A549 (cell line): Measurements from ENCODE around the gene HTR6. TPM values are rescaled to one million over a fixed set of nuclear protein-coding genes. Genes with fewer than 3 reads are reported as not detected.
"Not testable (repeated sequence)": the region's sequence is repeated elsewhere in the genome, so short reads cannot be mapped to it uniquely, and the experiment has no call there.

Source experiments
- ATAC-seq, 2 experiments: fragments of 200-7000 bp in 1 of 2; fragments of >200 bp in 1 of 2; cut with Nextera tagmentation in 1 of 2; cut with Tn5 transposase in 1 of 2; 3 replicates each; pipeline versions ENCODE4 v1.8.0 to v1.9.1; 2018 to 2020; ENCODE audit warnings: mild to moderate bottlenecking in 1 of 2, moderate library complexity in 1 of 2
- CTCF ChIA-PET: fragments of 300-600 bp; sonication (Branson Sonifier 250); formaldehyde crosslinking; extraction: SDS; loops from one replicate; lab custom pipeline; 2021; ENCODE audit warnings: antibody characterized with exemption, inconsistent platforms; lab: Yijun Ruan, JAX
- POLR2A ChIA-PET: fragments of 350-600 bp; formaldehyde crosslinking; extraction: SDS; loops from one replicate; lab custom pipeline; 2021; ENCODE audit warnings: antibody characterized with exemption, inconsistent platforms; lab: Yijun Ruan, JAX
- DNase-seq, 2 experiments: peaks; one replicate each; pipeline versions ENCODE4 v3.0.0 to v3.0.0-alpha.2; 2011 to 2016; ENCODE audit warnings: low read depth in 1 of 2, low spot score in 1 of 2
- FAIRE-seq: peaks from 2 replicates; lab custom pipeline; 2011; peaks lifted over from hg19 to GRCh38; lab: Jason Lieb, UNC
- H3K27ac ChIP-seq, 2 experiments: fragments of >200 bp; sonication (Bioruptor Twin); formaldehyde crosslinking; 3 replicates each; pipeline ENCODE4 v1.5.1; 2016 to 2017
- H3K4me1 ChIP-seq: fragments of >200 bp; sonication (Bioruptor Twin); formaldehyde crosslinking; 3 replicates; pipeline ENCODE4 v1.6.1; 2016
- H3K4me2 ChIP-seq: fragments of >200 bp; sonication (Bioruptor Twin); formaldehyde crosslinking; 3 replicates; pipeline ENCODE4 v1.6.1; 2016
- H3K4me3 ChIP-seq: fragments of >200 bp; sonication (Bioruptor Twin); formaldehyde crosslinking; 3 replicates; pipeline ENCODE4 v1.5.1; 2016
- H3K9me3 ChIP-seq: fragments of >200 bp; sonication (Bioruptor Twin); formaldehyde crosslinking; 3 replicates; pipeline ENCODE4 v1.6.1; 2016
- BCL3 ChIP-seq: fragments of >200 bp; sonication (Bioruptor Twin); formaldehyde crosslinking; IDR thresholded peaks from 3 replicates; pipeline ENCODE4 v1.6.1; 2016
- ELK1 ChIP-seq: fragments of 150-350 bp; IDR thresholded peaks from 2 replicates; pipeline ENCODE4 v1.6.1; 2014; ENCODE audit warnings: low read depth, mild to moderate bottlenecking, low read length
- EP300 ChIP-seq, 2 experiments: fragments of >200 bp; sonication (Bioruptor Twin); formaldehyde crosslinking; IDR thresholded peaks; 2 replicates in 1 of 2; 3 replicates in 1 of 2; pipeline ENCODE4 v1.6.1; 2016 to 2017
- FOSB ChIP-seq: fragments of 250-450 bp; sonication (Bioruptor Pico); IDR thresholded peaks from 2 replicates; pipeline ENCODE4 v1.5.0; 2020; ENCODE audit warnings: mild to moderate bottlenecking, moderate library complexity
- FOSL2 ChIP-seq, 2 experiments: fragments of 450-650 bp in 1 of 2; fragments of >200 bp in 1 of 2; sonication (Bioruptor Twin) in 1 of 2; formaldehyde crosslinking; IDR thresholded peaks; 2 replicates each; pipeline versions ENCODE4 v1.5.0 to v1.6.1; 2016 to 2020; ENCODE audit warnings: mild to moderate bottlenecking in 1 of 2, moderate library complexity in 1 of 2
- FOXS1 ChIP-seq: fragments of 250-450 bp; sonication (Bioruptor Pico); IDR thresholded peaks from 2 replicates; pipeline ENCODE4 v1.5.0; 2020; ENCODE audit warnings: mild to moderate bottlenecking, moderate library complexity
- HMGXB4 ChIP-seq: fragments of 250-450 bp; sonication (Bioruptor Pico); IDR thresholded peaks from 2 replicates; pipeline ENCODE4 v1.5.0; 2021; ENCODE audit warnings: mild to moderate bottlenecking, moderate library complexity, borderline replicate concordance
- HOXA7 ChIP-seq: fragments of 250-450 bp; sonication (Bioruptor Pico); IDR thresholded peaks from 2 replicates; pipeline ENCODE4 v1.5.0; 2020; ENCODE audit warnings: mild to moderate bottlenecking, moderate library complexity
- JUNB ChIP-seq: fragments of >200 bp; sonication (Bioruptor Twin); formaldehyde crosslinking; IDR thresholded peaks from 2 replicates; pipeline ENCODE4 v1.6.1; 2016
- KDM1A ChIP-seq: fragments of 200-600 bp; sonication (generic); IDR thresholded peaks from 2 replicates; pipeline ENCODE4 v1.6.1; 2016; ENCODE audit warnings: low read depth, mild to moderate bottlenecking
- RCOR1 ChIP-seq: fragments of 150-350 bp; IDR thresholded peaks from 2 replicates; pipeline ENCODE4 v1.6.1; 2014; ENCODE audit warnings: antibody characterized with exemption, low read length, low read depth
- REST ChIP-seq: fragments of 200-600 bp; sonication (generic); IDR thresholded peaks from 2 replicates; pipeline ENCODE4 v1.6.1; 2016; ENCODE audit warnings: antibody characterized with exemption, mild to moderate bottlenecking, moderate library complexity
- TP53 ChIP-seq: fragments of 250-450 bp; sonication (Bioruptor Pico); IDR thresholded peaks from 2 replicates; pipeline ENCODE4 v1.5.0; 2021; ENCODE audit warnings: mild to moderate bottlenecking, moderate library complexity
- ZC3H11A ChIP-seq: fragments of 450-650 bp; IDR thresholded peaks from 2 replicates; pipeline ENCODE4 v1.6.1; 2014; ENCODE audit warnings: antibody characterized with exemption, mild to moderate bottlenecking
- ZNF302 ChIP-seq: fragments of 250-450 bp; sonication (Bioruptor Pico); IDR thresholded peaks from 2 replicates; pipeline ENCODE4 v1.9.0; 2021; ENCODE audit warnings: inconsistent platforms, mild to moderate bottlenecking, moderate library complexity
- WGBS: methylation state at CpG from one replicate; pipeline ENCODE4 v1.1.6; 2017; ENCODE audit errors: missing lambda C conversion rate; 5-methylcytosine and 5-hydroxymethylcytosine counted together
- polyA plus RNA-seq, 4 experiments: library from polyadenylated mRNA; depleted of rRNA in 3 of 4; stranded (reverse); fragments of >200 nt; fragmentation: RNase III in 1 of 4; extraction: RNeasy Plus Mini Kit Qiagen cat#74134 plus additional on column Dnase treatment in 1 of 4; gene quantifications; 2 replicates in 3 of 4; 3 replicates in 1 of 4; pipeline ENCODE4 v1.2.3, GENCODE V29; 2011 to 2017

The HTR6 gene
- polyA plus RNA-seq, 2 of the 4 experiments (the other 2 are of a cell fraction), result 0.21 TPM; not detected in 1

GRCh38 chr1:19636065-19636464 is 28.6 kb upstream of the HTR6 start:
- no peak for TF ChIP-seq RCOR1
- TF ChIP-seq TP53, result no peak
- TF ChIP-seq ZNF302 (CRISPR knock-in tag), result no peak
- 85% methylated on average over 5 of the region's 5 CpGs for WGBS

GRCh38 chr1:19636749-19637148 is 27.9 kb upstream of the HTR6 start:
- H3K27ac ChIP-seq, ATAC-seq, H3K4me3 ChIP-seq, H3K4me2 ChIP-seq, FAIRE-seq, POLR2A ChIA-PET, H3K9me3 ChIP-seq, DNase-seq: not testable (repeated sequence)
- H3K4me1 ChIP-seq, result peaks cover 34% of the 10 kb centered on the region
- 92% methylated on average over 10 of the region's 10 CpGs for WGBS
- CTCF ChIA-PET, result interaction anchor here (0.8 kb wide), 1 partner anchor 11 kb away, joined by 3 read pairs; no protein-coding TSS in a partner anchor

More at GRCh38 chr1:19636065-19636464, 28.6 kb upstream of the HTR6 start:
- FAIRE-seq, result no peak
- Histone ChIP-seq H3K4me2 (no peak overlapping the region), H3K4me3 (no peak overlapping the region), H3K4me1 (peaks cover 30% of the 10 kb centered on the region), H3K27ac (peak overlapping the region in 1 of 2 experiments; percentile 41; a peak in 2 of 6 replicates), H3K9me3 (no peaks in the 10 kb centered on the region)
- CTCF ChIA-PET, result no interaction called here
- POLR2A ChIA-PET, result no interaction called here
- DNase-seq, result no peak
- ATAC-seq, result 0 out of 6 replicates have a peak, but pooled peaks of 1 of the 2 experiments have one; percentile 26

- POLR2A ChIA-PET, result no interaction called here
- FAIRE-seq, result no peak
Measured at GRCh38 chr1:19637606-19638005, 27.1 kb upstream of the HTR6 start.

GRCh38 chr1:19639228-19639627 is 25.4 kb upstream of the HTR6 start:
- H3K4me1 ChIP-seq, result peaks cover 45% of the 10 kb centered on the region
- FAIRE-seq, DNase-seq, H3K9me3 ChIP-seq, H3K4me3 ChIP-seq, POLR2A ChIA-PET, ATAC-seq: not testable (repeated sequence)
- peak overlapping the region; percentile 65 to 72; a peak in 2 of 6 replicates for H3K27ac ChIP-seq
- CTCF ChIA-PET, result interaction anchor here (0.7 to 3.5 kb wide), 4 partner anchors 12 to 417 kb away, joined by 3 to 20 read pairs (median 4); no protein-coding TSS in a partner anchor
- WGBS, result 89% methylated on average over 10 of the region's 10 CpGs
- peak overlapping the region; percentile 68 for H3K4me2 ChIP-seq

More at GRCh38 chr1:19637606-19638005, 27.1 kb upstream of the HTR6 start:
- no peak overlapping the region; a peak in 1 of 6 replicates for H3K27ac ChIP-seq
- H3K4me2 ChIP-seq, result no peak overlapping the region
- no peak for DNase-seq
- TF ChIP-seq ELK1 (no peak), JUNB (no peak), REST (no peak), ZC3H11A (no peak), HMGXB4 (CRISPR knock-in tag) (no peak), KDM1A (no peak), RCOR1 (no peak), BCL3 (no peak), FOSB (no peak), FOSL2 (IDR thresholded peaks at IDR 0.05) (no peak), FOSL2 (CRISPR knock-in tag; IDR thresholded peaks at IDR 0.05) (no peak), EP300 (IDR thresholded peaks at IDR 0.05) (no peak), HOXA7 (CRISPR knock-in tag) (no peak), FOXS1 (CRISPR knock-in tag) (no peak)
- no peak for ATAC-seq
- H3K4me1 ChIP-seq, result peaks cover 36% of the 10 kb centered on the region
- no peaks in the 10 kb centered on the region for H3K9me3 ChIP-seq
- H3K4me3 ChIP-seq, result no peak overlapping the region
- WGBS, result 95% methylated on average over 10 of the region's 10 CpGs
- CTCF ChIA-PET, result interaction anchor here (0.7 to 0.8 kb wide), 2 partner anchors 10 to 14 kb away, joined by 3 read pairs; no protein-coding TSS in a partner anchor
